Ectodermal cell (in vitro differentiated cells): ENCODE results near the gene PARP8.

ENCODE experiments used
- H3K27ac ChIP-seq: 2 replicates; pipeline ENCODE4 v1.7.0; 2013; ENCODE audit warnings: mild to moderate bottlenecking, low read depth, low read length; ENCODE audit not compliant: insufficient read depth, poor library complexity, severe bottlenecking
- H3K27me3 ChIP-seq: 2 replicates; pipeline ENCODE4 v1.7.0; 2013; ENCODE audit warnings: mild to moderate bottlenecking, low read length; ENCODE audit not compliant: insufficient read depth, control insufficient read depth, poor library complexity, severe bottlenecking
- H3K36me3 ChIP-seq: one replicate; pipeline ENCODE4 v1.7.0; 2013; ENCODE audit warnings: low read length; ENCODE audit not compliant: control insufficient read depth, insufficient read depth
- H3K4me1 ChIP-seq: one replicate; pipeline ENCODE4 v1.7.0; 2013; ENCODE audit warnings: low read length; ENCODE audit not compliant: control insufficient read depth, insufficient read depth
- H3K4me3 ChIP-seq: 2 replicates; pipeline ENCODE4 v1.7.0; 2013; ENCODE audit warnings: low read depth, low read length, control low read depth; ENCODE audit not compliant: insufficient read depth
- H3K9me3 ChIP-seq: 2 replicates; pipeline ENCODE4 v1.7.0; 2013; ENCODE audit warnings: mild to moderate bottlenecking, low read length, moderate library complexity; ENCODE audit not compliant: control insufficient read depth
- WGBS, 2 experiments: methylation state at CpG; one replicate each; pipeline ENCODE4 v1.1.7; 2013; ENCODE audit warnings: missing lambda C conversion rate in 2 of 2; 5-methylcytosine and 5-hydroxymethylcytosine counted together

Gene PARP8

GRCh38 chr5:50881407-50881806, 215.0 kb downstream of the PARP8 start:
- Histone ChIP-seq H3K4me1 (no peaks in the 10 kb centered on the region), H3K27ac (no peak overlapping the region), H3K9me3 (no peaks in the 10 kb centered on the region), H3K27me3 (no peaks in the 10 kb centered on the region), H3K36me3 (no peaks in the 10 kb centered on the region), H3K4me3 (no peak overlapping the region)
- 84 to 90% methylated on average over 3 of the region's 3 CpGs for WGBS, 2 experiments

GRCh38 chr5:50886657-50887345, 220.4 kb downstream of the PARP8 start:
- Histone ChIP-seq H3K4me3 (no peak overlapping the region), H3K9me3 (no peaks in the 10 kb centered on the region), H3K27me3 (no peaks in the 10 kb centered on the region), H3K36me3 (no peaks in the 10 kb centered on the region), H3K27ac (no peak overlapping the region), H3K4me1 (no peaks in the 10 kb centered on the region)
- 86 to 94% methylated on average over 2 of the region's 2 CpGs for WGBS, 2 experiments

- Histone ChIP-seq H3K27ac (no peak overlapping the region), H3K9me3 (no peaks in the 10 kb centered on the region), H3K36me3 (no peaks in the 10 kb centered on the region), H3K27me3 (no peaks in the 10 kb centered on the region), H3K4me1 (no peaks in the 10 kb centered on the region), H3K4me3 (no peak overlapping the region)
- WGBS, 2 experiments, result 87 to 91% methylated on average over 3 of the region's 3 CpGs
Measured at GRCh38 chr5:50887889-50888633, 221.6 kb downstream of the PARP8 start.

- H3K4me1 ChIP-seq, result no peaks in the 10 kb centered on the region
- no peaks in the 10 kb centered on the region for H3K27me3 ChIP-seq
- H3K27ac ChIP-seq, result no peak overlapping the region
- WGBS, 2 experiments, result 90 to 92% methylated on average over 1 of the region's 1 CpG
- H3K36me3 ChIP-seq, result no peaks in the 10 kb centered on the region
- no peaks in the 10 kb centered on the region for H3K9me3 ChIP-seq
- no peak overlapping the region for H3K4me3 ChIP-seq
Measured at GRCh38 chr5:50888751-50889150, 222.3 kb downstream of the PARP8 start.

- no peaks in the 10 kb centered on the region for H3K27me3 ChIP-seq
Measured at GRCh38 chr5:50889790-50890189, 223.4 kb downstream of the PARP8 start.

More at GRCh38 chr5:50889790-50890189, 223.4 kb downstream of the PARP8 start:
- Histone ChIP-seq H3K9me3 (no peaks in the 10 kb centered on the region), H3K4me1 (no peaks in the 10 kb centered on the region), H3K4me3 (no peak overlapping the region), H3K27ac (no peak overlapping the region), H3K36me3 (no peaks in the 10 kb centered on the region)
- WGBS, 2 experiments, result 86 to 88% methylated on average over 2 of the region's 2 CpGs
